Thoracic aorta (tissue), 2 donors: ENCODE data around the gene SH2B3. TPM values are rescaled to one million over a fixed set of nuclear protein-coding genes. Genes with fewer than 3 reads are reported as not detected.

Source experiments
- ATAC-seq: fragments of 150-250 bp; one replicate; pipeline ENCODE4 v1.8.0; 2017; ENCODE audit warnings: low read depth; ENCODE audit not compliant: insufficient number of reproducible peaks, low FRiP score
- DNase-seq: peaks from one replicate; pipeline ENCODE4 v3.0.0-alpha.2; 2020; ENCODE audit warnings: low spot score
- H3K27ac ChIP-seq, 2 donors: fragments of 200-600 bp; sonication (generic); 1 replicate in 1 of 2; 2 replicates in 1 of 2; pipeline ENCODE4 v1.5.1; 2016; ENCODE audit warnings: mild to moderate bottlenecking in 2 of 2, moderate library complexity in 2 of 2
- H3K27me3 ChIP-seq: fragments of 200-600 bp; sonication (generic); replicated peaks from 2 replicates; pipeline ENCODE4 v1.6.0; 2016; ENCODE audit warnings: mild to moderate bottlenecking; ENCODE audit not compliant: insufficient read depth
- H3K36me3 ChIP-seq: fragments of 200-600 bp; sonication (generic); one replicate; pipeline ENCODE4 v1.5.1; 2016
- H3K4me1 ChIP-seq, 2 donors: fragments of 200-600 bp; sonication (generic); 1 replicate in 1 of 2; 2 replicates in 1 of 2; pipeline versions ENCODE4 v1.5.1 to v1.6.0; 2016; ENCODE audit warnings: low read depth in 2 of 2, mild to moderate bottlenecking in 1 of 2; ENCODE audit not compliant: control insufficient read depth in 1 of 2
- H3K4me3 ChIP-seq: fragments of 200-600 bp; sonication (generic); 2 replicates; pipeline ENCODE4 v1.5.1; 2016; ENCODE audit warnings: mild to moderate bottlenecking
- H3K9me3 ChIP-seq: fragments of 200-600 bp; sonication (generic); 2 replicates; pipeline ENCODE4 v1.5.1; 2016
- CTCF ChIP-seq: fragments of 200-600 bp; sonication (generic); IDR thresholded peaks from one replicate; pipeline ENCODE4 v1.5.1; 2019; ENCODE audit warnings: antibody characterized with exemption
- total RNA-seq, 2 donors: library from RNA; depleted of rRNA; stranded (reverse); fragments of >200 nt; gene quantifications; one replicate each; pipeline versions ENCODE4 v1.1.0 to v1.2.3, GENCODE V29; 2016

SH2B3 gene
- total RNA-seq, 2 donors from 2014 or later, result 48.6 to 117 TPM

- no peak overlapping the region for H3K4me3 ChIP-seq
- H3K27ac ChIP-seq, result no peak overlapping the region
- H3K4me1 ChIP-seq, result peaks cover 13 to 30% of the 10 kb centered on the region in 2 donors
- DNase-seq (no peak), ATAC-seq (no peak)
- TF ChIP-seq CTCF, result no peak
- no peaks in the 10 kb centered on the region for H3K27me3 ChIP-seq
- H3K9me3 ChIP-seq, result no peaks in the 10 kb centered on the region
- H3K36me3 ChIP-seq, result no peaks in the 10 kb centered on the region
Observed at GRCh38 chr12:111424793-111425251, 19.1 kb downstream of the SH2B3 start.

- Histone ChIP-seq H3K36me3 (no peaks in the 10 kb centered on the region), H3K4me1 (peaks cover 22 to 39% of the 10 kb centered on the region in 2 donors), H3K27ac (no peak overlapping the region), H3K4me3 (no peak overlapping the region), H3K9me3 (no peaks in the 10 kb centered on the region), H3K27me3 (no peaks in the 10 kb centered on the region)
- no peak for ATAC-seq
- no peak for DNase-seq
- no peak for TF ChIP-seq CTCF
Observed at GRCh38 chr12:111425655-111426054, 19.9 kb downstream of the SH2B3 start.

- H3K4me1 ChIP-seq, result peaks cover 30 to 48% of the 10 kb centered on the region in 2 donors
Observed at GRCh38 chr12:111426344-111427185, 20.8 kb downstream of the SH2B3 start.

GRCh38 chr12:111427417-111428074, 21.8 kb downstream of the SH2B3 start:
- H3K27ac ChIP-seq, result no peak overlapping the region
- H3K9me3 ChIP-seq, result no peaks in the 10 kb centered on the region
- H3K4me3 ChIP-seq, result no peak overlapping the region
- no peaks in the 10 kb centered on the region for H3K27me3 ChIP-seq
- H3K4me1 ChIP-seq, result peaks cover 40 to 57% of the 10 kb centered on the region in 2 donors
- no peaks in the 10 kb centered on the region for H3K36me3 ChIP-seq
- ATAC-seq, result no peak
- no peak for DNase-seq
- TF ChIP-seq CTCF, result no peak

More at GRCh38 chr12:111426344-111427185, 20.8 kb downstream of the SH2B3 start:
- Histone ChIP-seq H3K9me3 (no peaks in the 10 kb centered on the region), H3K4me3 (no peak overlapping the region), H3K27ac (peak overlapping the region in 1 of 2 donors; percentile 8), H3K27me3 (no peaks in the 10 kb centered on the region), H3K36me3 (no peaks in the 10 kb centered on the region)
- ATAC-seq, result no peak
- TF ChIP-seq CTCF, result no peak
- no peak for DNase-seq

GRCh38 chr12:111428081-111428727, 22.5 kb downstream of the SH2B3 start:
- H3K4me3 ChIP-seq, result no peak overlapping the region
- H3K27me3 ChIP-seq, result no peaks in the 10 kb centered on the region
- no peak for ATAC-seq
- DNase-seq, result no peak
- no peaks in the 10 kb centered on the region for H3K36me3 ChIP-seq
- no peak overlapping the region for H3K27ac ChIP-seq
- no peaks in the 10 kb centered on the region for H3K9me3 ChIP-seq
- peaks cover 46 to 61% of the 10 kb centered on the region in 2 donors for H3K4me1 ChIP-seq
- no peak for TF ChIP-seq CTCF
